Natural killer cell (primary cell): Measurements from ENCODE around the gene SMIM41. TPM values are rescaled to one million over a fixed set of nuclear protein-coding genes. Genes with fewer than 3 reads are reported as not detected.

Experiments used
- ATAC-seq, 3 donors: fragments of 150-1000 bp in 2 of 3; fragments of 200-7000 bp in 1 of 3; cut with Tn5 transposase; 1 replicate in 1 of 3; 2 replicates in 2 of 3; pipeline ENCODE4 v1.10.0; 2021; ENCODE audit warnings: mild to moderate bottlenecking in 2 of 3, moderate library complexity in 2 of 3
- DNase-seq, 2 donors: peaks; one replicate each; pipeline versions ENCODE4 v3.0.0 to v3.0.0-alpha.2; 2013 to 2021; ENCODE audit warnings: mixed read lengths in 1 of 2
- H3K27ac ChIP-seq: one replicate; pipeline ENCODE4 v1.5.1; 2013; ENCODE audit warnings: mild to moderate bottlenecking, low read length
- H3K27me3 ChIP-seq: one replicate; pipeline ENCODE4 v1.6.1; 2013; ENCODE audit warnings: low read length; ENCODE audit not compliant: control insufficient read depth, insufficient read depth
- H3K36me3 ChIP-seq: one replicate; pipeline ENCODE4 v1.6.1; 2013; ENCODE audit warnings: low read length; ENCODE audit not compliant: control insufficient read depth, insufficient read depth
- H3K4me1 ChIP-seq: one replicate; pipeline ENCODE4 v1.6.1; 2013; ENCODE audit warnings: low read length; ENCODE audit not compliant: control insufficient read depth, insufficient read depth
- H3K4me3 ChIP-seq: one replicate; pipeline ENCODE4 v1.5.1; 2013; ENCODE audit warnings: low read length
- H3K9me3 ChIP-seq: one replicate; pipeline ENCODE4 v1.6.1; 2013; ENCODE audit warnings: low read length; ENCODE audit not compliant: control insufficient read depth, insufficient read depth
- H3K27ac Mint-ChIP-seq, 2 donors: one replicate each; pipeline ENCODE4 v1.8.0; 2022; ENCODE audit warnings: mild to moderate bottlenecking in 2 of 2, mixed read lengths in 2 of 2, moderate library complexity in 1 of 2
- H3K27me3 Mint-ChIP-seq, 2 donors: one replicate each; pipeline ENCODE4 v1.8.0; 2022; ENCODE audit warnings: low read depth in 2 of 2, mixed read lengths in 2 of 2
- H3K36me3 Mint-ChIP-seq: one replicate; pipeline ENCODE4 v1.8.0; 2022; ENCODE audit warnings: mixed read lengths
- H3K4me1 Mint-ChIP-seq, 2 donors: one replicate each; pipeline ENCODE4 v1.8.0; 2022; ENCODE audit warnings: mixed read lengths in 2 of 2
- H3K4me3 Mint-ChIP-seq: one replicate; pipeline ENCODE4 v1.8.0; 2022; ENCODE audit warnings: mild to moderate bottlenecking, moderate library complexity, mixed read lengths
- H3K9me3 Mint-ChIP-seq, 2 donors: one replicate each; pipeline ENCODE4 v1.8.0; 2022; ENCODE audit warnings: mixed read lengths in 2 of 2
- WGBS: methylation state at CpG from one replicate; pipeline ENCODE4 v1.1.7; 2013; ENCODE audit warnings: missing lambda C conversion rate; ENCODE audit not compliant: insufficient coverage; 5-methylcytosine and 5-hydroxymethylcytosine counted together
- intact Hi-C: fragments of 100-400 bp; cut with micrococcal nuclease; formaldehyde crosslinking; loops from one replicate; pipeline ENCODE4 v1.14.2; 2022
- total RNA-seq, 4 donors: library from RNA; stranded (reverse); fragments of 120-200 nt in 1 of 4; gene quantifications; one replicate each; pipeline versions ENCODE4 v1.2.3 to v1.2.4, GENCODE V29; 2013 to 2022
- TF ChIP-seq, protein P1 (sequence below): fragments of 200-600 bp; IDR thresholded peaks from one replicate; pipeline ENCODE4 v1.8.0; 2022; ENCODE audit warnings: antibody characterized with exemption

The SMIM41 gene
- total RNA-seq, 3 donors from 2014 or later (not counting 1 experiment from before 2014, with no cell fraction given), result not detected

DNA sequence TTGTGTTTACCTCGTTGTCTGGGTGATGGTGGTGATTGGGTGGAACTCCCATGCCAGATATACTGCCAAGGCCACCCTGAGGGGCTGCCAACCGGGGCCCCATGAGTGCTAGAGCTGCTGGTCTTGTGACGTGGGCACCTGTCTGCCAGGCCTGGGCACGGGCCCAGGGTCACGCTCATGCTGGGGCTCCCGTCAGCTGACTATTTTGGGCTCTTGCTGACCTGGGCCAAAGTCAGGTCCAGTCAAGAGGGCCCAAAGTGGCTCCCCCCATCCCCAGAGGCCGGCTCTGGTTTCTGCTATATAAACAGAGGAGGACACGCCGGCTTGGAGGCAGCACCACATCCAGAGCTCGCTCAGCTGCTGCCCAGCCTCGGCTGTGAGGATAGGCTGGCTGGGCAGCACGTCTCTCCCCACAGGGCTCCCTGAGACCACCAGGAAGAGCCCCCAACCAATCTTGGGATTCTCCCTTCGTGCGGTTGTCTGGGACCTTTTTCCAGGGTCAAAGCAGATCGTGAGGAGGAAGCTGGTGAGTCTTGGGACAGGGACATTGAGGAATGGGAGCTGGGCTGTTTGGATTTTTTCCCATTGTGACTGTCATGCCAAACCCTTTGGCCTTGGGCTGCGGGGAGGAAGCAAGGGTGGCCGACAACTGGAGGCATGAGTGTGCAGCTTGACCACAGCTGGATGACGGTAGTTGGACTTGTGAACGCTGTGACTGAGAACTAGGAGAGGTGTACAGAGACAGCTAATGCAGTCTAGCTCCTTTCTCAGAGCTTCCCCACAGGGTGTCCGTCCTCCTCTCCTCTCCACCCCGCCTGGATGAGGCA is 35.9 kb upstream of the SMIM41 start:
- DNase-seq (no peak), ATAC-seq (no peak)
- no peaks in the 10 kb centered on the region for H3K27me3 ChIP-seq
- TF ChIP-seq, protein P1, sequence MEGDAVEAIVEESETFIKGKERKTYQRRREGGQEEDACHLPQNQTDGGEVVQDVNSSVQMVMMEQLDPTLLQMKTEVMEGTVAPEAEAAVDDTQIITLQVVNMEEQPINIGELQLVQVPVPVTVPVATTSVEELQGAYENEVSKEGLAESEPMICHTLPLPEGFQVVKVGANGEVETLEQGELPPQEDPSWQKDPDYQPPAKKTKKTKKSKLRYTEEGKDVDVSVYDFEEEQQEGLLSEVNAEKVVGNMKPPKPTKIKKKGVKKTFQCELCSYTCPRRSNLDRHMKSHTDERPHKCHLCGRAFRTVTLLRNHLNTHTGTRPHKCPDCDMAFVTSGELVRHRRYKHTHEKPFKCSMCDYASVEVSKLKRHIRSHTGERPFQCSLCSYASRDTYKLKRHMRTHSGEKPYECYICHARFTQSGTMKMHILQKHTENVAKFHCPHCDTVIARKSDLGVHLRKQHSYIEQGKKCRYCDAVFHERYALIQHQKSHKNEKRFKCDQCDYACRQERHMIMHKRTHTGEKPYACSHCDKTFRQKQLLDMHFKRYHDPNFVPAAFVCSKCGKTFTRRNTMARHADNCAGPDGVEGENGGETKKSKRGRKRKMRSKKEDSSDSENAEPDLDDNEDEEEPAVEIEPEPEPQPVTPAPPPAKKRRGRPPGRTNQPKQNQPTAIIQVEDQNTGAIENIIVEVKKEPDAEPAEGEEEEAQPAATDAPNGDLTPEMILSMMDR, result no peak
- intact Hi-C loops, result no loop called here
- H3K36me3 ChIP-seq, result no peaks in the 10 kb centered on the region
- H3K27me3 Mint-ChIP-seq, result peaks cover 0 to 2% of the 10 kb centered on the region in 2 donors
- no peak overlapping the region for H3K27ac ChIP-seq
- peaks cover 10 to 20% of the 10 kb centered on the region in 2 donors for H3K4me1 Mint-ChIP-seq
- H3K27ac Mint-ChIP-seq, result no peak overlapping the region
- no peak overlapping the region for H3K4me3 ChIP-seq
- H3K4me1 ChIP-seq, result peaks cover 30% of the 10 kb centered on the region
- no peaks in the 10 kb centered on the region for H3K9me3 ChIP-seq
- H3K4me3 Mint-ChIP-seq, result no peak overlapping the region
- no peaks in the 10 kb centered on the region for H3K9me3 Mint-ChIP-seq
- WGBS, result 89% methylated on average over 21 of the region's 21 CpGs
- no peaks in the 10 kb centered on the region for H3K36me3 Mint-ChIP-seq

DNA sequence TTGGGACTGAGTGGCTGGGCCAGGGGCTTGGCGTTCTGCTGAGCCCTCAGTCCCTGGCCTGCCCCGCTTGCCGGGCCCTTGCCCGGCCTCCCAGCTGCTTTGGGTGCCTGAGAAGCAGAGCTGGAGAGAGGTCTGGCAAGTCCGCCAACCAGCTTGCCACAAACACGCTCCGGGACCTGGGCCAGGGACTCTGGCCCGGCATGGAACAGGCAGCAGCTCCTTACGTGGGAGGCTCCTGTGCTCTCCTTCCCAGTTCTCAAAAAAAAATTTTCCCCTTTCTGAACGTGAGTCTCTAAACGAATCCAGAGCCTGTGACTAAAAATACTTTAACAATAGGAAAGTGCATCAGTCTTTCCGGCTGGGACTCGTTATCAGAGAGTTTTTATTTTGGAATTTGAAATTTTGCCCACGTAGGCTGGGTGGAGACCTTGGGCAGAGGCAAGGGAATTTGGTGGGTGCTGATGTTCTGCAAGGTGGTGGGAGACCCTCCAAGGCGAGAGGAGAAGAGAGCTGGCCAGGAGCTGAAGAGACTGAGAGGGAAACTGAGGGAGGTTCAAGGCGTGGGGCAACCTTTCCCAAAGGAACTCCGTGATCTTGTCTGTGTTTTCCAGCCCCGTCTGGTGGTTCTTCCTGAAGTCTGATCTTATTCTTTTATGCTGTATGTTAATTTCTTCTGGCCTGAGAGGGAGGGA is 35.1 kb upstream of the SMIM41 start:
- H3K36me3 ChIP-seq, result no peaks in the 10 kb centered on the region
- H3K4me3 ChIP-seq, result no peak overlapping the region
- H3K4me1 ChIP-seq, result peaks cover 30% of the 10 kb centered on the region
- H3K9me3 ChIP-seq, result no peaks in the 10 kb centered on the region
- no peak for DNase-seq
- H3K4me1 Mint-ChIP-seq, result peaks cover 16 to 25% of the 10 kb centered on the region in 2 donors
- no peaks in the 10 kb centered on the region for H3K9me3 Mint-ChIP-seq
- no peak overlapping the region for H3K27ac ChIP-seq
- H3K27me3 ChIP-seq, result no peaks in the 10 kb centered on the region
- intact Hi-C loops, result no loop called here
- 89% methylated on average over 18 of the region's 18 CpGs for WGBS
- no peak for ATAC-seq
- TF ChIP-seq, protein P1, result no peak
- no peaks in the 10 kb centered on the region for H3K36me3 Mint-ChIP-seq
- peak overlapping the region in 1 of 2 donors; percentile 61 for H3K27ac Mint-ChIP-seq
- no peak overlapping the region for H3K4me3 Mint-ChIP-seq
- H3K27me3 Mint-ChIP-seq, result peaks cover 0 to 6% of the 10 kb centered on the region in 2 donors

DNA sequence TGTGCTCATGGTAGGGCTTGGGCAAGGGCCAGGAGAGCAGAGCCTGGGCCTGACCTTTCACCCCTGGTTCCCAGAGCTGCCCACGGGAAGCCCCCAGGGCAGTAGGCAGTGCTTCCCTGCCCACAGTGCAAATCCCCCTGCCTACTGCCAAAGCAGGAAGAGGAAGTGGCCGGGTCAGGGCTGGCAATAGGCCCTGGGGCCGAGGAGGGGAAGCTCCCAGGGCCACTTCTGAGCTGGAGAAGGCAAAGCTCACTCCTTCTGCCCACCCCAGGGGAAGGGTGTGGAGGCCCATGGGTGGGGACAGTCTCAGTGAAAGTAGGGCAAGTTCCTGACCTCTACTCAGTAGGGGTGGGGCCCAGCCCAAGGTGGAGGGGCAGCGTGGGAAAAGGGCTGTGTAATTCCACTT is 33.7 kb upstream of the SMIM41 start:
- no peaks in the 10 kb centered on the region for H3K9me3 ChIP-seq
- ATAC-seq (peak in 1 of 3 donors; percentile 11), DNase-seq (no peak)
- Mint-ChIP-seq H3K27ac (peak overlapping the region in 1 of 2 donors; percentile 70), H3K4me1 (peaks cover 29 to 38% of the 10 kb centered on the region in 2 donors), H3K4me3 (no peak overlapping the region), H3K27me3 (peaks cover 0 to 9% of the 10 kb centered on the region in 2 donors), H3K9me3 (no peaks in the 10 kb centered on the region), H3K36me3 (no peaks in the 10 kb centered on the region)
- 13% methylated on average over 3 of the region's 4 CpGs for WGBS
- TF ChIP-seq, protein P1, result no peak
- H3K4me3 ChIP-seq, result no peak overlapping the region
- no peaks in the 10 kb centered on the region for H3K36me3 ChIP-seq
- H3K27me3 ChIP-seq, result no peaks in the 10 kb centered on the region
- no peak overlapping the region for H3K27ac ChIP-seq
- peaks cover 43% of the 10 kb centered on the region for H3K4me1 ChIP-seq
- intact Hi-C loops, result no loop called here
